ENCODE data around the gene HYAL3. TPM values are rescaled to one million over a fixed set of nuclear protein-coding genes. Genes with fewer than 3 reads are reported as not detected.
"Not testable (repeated sequence)": the region's sequence is repeated elsewhere in the genome, so short reads cannot be mapped to it uniquely, and the experiment has no call there.

The HYAL3 gene
- total RNA-seq, 1 experiment from 2014 or later = 12.0 TPM

DNA sequence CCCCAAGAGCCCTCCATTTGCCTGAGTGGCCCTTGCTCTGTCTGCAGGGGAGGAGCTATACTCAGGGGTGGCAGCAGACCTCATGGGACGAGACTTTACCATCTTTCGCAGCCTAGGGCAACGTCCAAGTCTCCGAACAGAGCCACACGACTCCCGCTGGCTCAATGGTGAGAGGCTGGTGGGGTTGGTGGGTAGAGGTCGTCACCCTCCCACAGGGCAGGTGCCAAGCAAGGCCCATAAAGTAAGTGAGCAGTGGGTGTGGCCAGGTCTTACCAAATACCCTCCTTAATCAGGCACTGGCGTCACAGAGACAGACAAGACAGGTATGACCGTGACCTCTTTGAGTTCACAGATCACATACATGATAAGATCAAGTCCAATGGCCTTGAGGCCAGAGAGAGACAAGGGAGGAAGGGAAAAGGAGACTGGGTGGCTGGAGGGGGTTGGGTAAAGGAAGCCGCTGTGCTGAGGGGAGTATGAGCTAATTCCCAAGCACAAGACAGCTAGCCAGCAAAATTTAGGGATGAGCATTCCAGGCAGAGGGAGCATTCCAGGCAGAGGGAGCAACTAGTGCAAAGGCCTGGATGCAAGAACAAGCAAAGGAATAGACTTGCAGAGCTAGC, 27.8 kb downstream of the HYAL3 start:
- DNase-seq (ENCODE audit: low read depth) = no peak

DNA sequence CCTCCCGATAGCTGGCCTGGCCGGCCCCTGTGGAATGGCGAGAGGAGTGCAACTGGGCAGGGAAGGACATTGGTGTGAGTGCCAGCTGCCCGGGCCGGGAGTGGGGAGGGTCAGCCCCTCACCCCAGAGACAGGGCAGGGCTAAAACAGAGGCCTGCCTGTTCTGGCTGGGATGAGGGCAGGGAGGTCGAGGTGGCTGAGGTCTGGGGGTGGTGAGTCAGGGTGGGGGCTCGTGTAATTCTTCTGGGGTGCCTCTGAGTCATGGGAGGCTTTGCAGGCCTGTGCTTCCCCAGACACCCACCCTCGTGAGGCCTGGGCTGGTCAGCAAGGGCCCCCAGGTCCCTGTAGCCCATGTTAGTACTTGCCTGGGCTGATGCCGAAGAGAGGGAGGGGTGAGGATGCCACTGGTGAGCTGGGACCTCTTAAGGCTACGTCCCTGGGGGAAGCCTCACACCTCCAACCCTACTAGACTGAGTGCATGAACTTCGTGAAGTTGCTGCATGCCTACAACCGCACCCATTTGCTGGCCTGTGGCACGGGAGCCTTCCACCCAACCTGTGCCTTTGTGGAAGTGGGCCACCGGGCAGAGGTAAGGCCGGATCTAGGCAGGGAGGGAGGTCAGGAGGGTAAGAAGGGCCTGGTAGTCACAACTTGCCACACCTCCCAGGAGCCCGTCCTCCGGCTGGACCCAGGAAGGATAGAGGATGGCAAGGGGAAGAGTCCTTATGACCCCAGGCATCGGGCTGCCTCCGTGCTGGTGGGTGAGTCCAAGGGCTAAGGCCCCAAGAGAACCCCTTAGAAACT, 28.6 kb downstream of the HYAL3 start:
- DNase-seq (ENCODE audit: low read depth) = peak; percentile 28

DNA sequence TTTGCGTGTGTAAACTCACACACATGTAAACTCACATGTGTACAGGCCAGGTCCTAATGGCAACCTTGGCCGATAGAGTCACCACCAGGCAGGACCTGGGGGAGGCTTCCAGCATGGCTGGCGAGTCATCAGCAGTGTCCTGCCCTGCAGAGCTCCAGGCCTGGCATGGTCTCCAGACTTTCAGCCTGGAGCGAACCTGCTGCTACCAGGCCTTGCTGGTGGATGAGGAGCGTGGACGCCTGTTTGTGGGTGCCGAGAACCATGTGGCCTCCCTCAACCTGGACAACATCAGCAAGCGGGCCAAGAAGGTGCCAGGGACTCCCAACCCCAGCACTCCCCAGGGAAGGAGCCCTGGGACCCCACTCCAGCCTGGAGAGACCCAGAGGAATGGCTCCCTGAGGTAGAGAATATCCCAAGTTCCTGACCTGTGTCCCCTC, 29.2 kb downstream of the HYAL3 start:
- DNase-seq (ENCODE audit: low read depth) = peak; percentile 68

DNA sequence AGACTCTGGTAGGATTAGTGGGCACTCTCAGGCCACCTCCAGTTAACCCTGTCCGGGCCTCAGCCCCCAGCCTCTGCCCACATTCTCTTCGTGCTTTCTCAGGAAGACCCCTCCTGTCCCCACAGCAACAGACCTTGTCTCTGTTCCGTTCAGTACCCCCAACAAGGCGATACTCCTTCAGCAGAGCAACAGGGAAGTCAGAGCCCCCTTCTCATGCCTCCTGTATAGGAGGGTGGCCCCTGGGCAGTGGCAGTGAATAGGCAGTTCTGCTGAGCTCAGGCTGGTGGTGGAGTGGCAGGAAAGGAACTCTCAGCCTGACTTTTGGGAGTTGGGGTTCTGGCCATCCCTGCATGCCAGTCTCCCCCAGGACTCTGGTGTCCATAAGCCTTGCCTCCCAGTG, 29.7 kb downstream of the HYAL3 start:
- no peak for DNase-seq (ENCODE audit: low read depth)

DNA sequence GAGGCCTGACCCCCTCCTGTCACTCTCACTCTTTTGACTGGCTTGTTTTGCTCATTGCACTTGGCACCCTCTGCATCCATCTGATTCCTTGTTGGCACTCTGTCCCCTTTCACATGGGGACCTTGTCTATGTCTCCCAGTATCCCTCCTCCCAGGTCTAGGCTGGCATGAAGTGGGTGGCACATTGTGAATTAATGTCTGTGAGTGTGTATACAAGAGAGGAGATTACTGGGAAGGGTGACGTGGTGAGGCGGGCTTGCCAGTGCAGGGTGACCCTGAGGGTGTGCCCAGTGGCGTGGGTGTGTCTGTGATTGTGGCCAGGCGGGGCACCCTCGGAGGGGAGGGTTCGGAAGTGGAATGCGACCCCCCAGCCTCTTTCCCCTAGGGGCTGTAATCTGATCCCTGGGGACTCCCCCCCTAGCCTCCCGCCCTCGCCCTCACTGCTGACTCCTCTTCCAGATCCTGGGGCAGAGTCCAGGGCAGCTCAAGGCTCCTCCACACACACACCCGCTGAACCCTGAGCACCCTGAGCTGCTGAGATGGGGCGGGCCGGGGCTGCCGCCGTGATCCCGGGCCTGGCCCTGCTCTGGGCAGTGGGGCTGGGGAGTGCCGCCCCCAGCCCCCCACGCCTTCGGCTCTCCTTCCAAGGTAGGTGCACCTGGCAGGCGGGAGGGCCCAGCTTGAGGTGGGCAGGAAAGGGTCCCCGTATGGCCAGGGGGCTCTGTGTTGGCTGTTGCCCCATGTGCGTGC, 30.3 kb downstream of the HYAL3 start, which contains the start of gene SEMA3B:
Gene SEMA3B, plus strand, starts transcription at position 445 of the 749 bp plus-strand sequence. Its CDS starts 94 bp downstream, at position 539.
- DNase-seq (ENCODE audit: low read depth) = peak; percentile 85

DNA sequence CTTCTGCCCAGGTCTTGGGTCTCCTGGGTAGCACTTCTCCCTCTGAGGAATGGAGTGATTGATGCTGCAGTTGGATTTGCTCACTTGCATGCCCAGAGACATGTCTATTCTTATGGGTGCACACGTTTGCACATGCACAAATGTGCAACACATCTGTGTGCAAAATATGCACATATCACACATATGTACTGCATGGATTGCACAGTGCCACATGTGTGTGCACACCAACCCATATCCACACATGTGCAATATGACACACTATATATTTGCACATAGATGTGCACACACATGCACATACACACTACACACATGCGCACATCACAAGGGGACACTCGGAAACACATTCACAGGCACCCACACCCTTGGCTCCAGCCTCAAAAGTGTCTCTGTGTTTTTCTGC, 30.9 kb downstream of the HYAL3 start:
- DNase-seq (ENCODE audit: low read depth) = no peak

DNA sequence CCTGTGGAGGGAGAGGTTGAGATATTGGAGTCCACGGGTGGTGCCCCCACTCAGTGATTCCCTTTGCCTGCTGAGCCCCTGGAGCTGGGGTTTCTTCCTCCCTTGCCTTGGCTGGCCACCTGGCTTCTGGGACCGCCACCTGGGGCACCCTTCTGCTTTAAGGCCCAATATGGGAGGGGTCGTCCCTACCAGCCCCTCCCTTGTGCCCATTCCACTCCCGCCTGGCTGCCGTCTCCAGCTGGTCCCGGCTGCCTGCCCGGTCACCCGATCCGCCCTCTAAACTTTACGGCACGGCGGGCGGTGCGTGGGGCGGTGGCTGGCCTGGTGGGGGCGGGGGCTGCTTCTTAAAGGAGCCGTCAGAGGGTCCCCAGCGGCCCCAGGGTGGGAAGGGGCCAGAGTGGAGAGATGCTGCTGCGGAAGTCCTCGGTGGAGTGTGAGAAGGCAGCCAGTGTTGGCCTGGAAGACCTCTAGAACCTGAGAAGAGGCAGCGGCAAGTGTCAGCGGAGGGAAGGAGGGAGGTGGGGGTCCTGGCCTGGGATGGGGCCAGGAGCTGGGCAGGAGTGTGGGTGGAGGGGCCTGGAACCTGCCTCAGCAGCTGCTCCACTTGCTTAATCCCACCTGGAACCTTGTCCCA, 31.8 kb downstream of the HYAL3 start:
- DNase-seq (ENCODE audit: low read depth) = no peak

DNA sequence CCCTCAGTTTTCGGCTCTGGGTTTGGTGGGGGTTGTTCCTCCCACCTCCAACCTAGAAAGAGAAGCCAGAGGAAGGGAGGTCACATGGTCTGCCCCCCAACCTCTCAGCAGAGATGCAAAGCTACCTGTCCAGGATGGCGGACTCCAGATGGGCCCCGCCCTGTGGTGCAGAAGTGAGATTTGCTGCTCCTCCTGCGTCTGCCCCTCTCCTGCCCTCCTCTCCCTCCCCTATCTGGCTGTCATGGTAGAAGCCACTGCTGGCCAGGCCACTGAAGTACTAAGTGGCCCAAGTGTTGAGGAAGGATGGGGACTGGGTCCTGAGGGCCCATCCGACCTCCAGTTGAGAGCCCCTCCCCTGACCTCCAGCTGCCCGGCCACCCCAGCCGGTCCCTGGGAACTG, 32.4 kb downstream of the HYAL3 start:
- no peak for DNase-seq (ENCODE audit: low read depth)

DNA sequence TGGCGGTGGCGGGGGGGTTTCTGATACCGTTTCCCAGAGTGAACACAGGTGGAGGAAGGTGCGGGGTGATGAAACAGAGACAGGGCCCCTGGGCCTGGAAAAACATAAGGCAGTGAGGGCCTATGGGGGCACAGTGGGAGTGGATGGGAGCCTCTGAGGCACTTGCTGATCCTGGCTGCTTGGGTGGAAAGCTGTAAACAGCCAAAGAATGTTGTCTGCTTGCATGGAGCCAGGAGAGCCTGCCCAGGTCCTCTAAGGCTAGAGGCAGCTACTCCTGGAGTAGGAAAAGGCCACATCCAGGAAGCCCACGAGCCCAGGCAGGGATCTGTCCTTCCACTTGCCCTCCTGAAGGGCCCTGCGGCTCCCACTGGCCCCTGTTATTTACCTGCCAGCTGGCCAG, 33.2 kb downstream of the HYAL3 start:
- no peak for DNase-seq (ENCODE audit: low read depth)

DNA sequence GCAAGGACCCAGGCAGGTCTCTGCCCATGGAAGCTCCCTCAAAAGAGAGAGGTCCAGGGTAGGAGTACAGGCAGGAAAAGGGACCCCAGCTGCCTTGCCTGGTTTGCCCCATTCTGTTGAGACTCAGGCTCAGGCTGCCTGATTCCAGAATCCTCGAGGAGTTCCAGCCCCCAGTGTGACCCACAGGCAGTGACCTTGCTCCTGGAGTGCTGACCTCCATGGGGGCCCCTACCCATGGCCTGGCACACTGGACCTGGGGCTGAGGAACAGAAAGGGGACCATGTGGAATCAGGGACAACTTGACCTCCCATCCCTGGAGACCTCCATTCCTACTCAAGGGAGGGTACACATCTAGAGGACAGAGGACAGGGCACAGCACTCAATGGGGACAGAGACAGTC, 33.6 kb downstream of the HYAL3 start:
- no peak for DNase-seq (ENCODE audit: low read depth)

DNA sequence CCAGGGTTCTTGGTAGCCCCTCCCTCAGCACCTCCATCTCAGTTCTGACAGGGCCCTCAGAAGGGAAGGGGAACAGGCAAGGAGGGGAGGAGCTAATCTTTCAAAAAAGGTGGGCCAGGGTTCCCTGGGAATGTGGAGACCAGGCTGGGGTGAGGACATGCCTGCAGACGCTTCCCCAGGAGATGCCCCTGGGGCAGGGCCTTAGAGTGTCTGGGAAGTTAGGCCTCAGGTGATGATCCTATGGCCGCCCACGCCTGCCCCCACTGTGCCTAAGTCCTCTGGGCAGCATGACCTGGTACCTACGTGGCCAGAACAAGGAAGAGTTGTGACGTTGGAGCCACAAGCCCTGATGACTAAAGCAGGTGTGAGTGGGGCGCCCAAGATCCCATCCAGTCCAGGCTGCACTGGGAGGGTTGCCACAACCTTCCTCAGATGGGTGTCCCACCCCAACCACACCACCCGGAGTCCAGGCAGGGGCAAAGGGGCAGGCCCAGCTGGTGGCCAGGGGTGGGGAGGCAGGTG, 34.2 kb downstream of the HYAL3 start:
- no peak for DNase-seq (ENCODE audit: low read depth)

DNA sequence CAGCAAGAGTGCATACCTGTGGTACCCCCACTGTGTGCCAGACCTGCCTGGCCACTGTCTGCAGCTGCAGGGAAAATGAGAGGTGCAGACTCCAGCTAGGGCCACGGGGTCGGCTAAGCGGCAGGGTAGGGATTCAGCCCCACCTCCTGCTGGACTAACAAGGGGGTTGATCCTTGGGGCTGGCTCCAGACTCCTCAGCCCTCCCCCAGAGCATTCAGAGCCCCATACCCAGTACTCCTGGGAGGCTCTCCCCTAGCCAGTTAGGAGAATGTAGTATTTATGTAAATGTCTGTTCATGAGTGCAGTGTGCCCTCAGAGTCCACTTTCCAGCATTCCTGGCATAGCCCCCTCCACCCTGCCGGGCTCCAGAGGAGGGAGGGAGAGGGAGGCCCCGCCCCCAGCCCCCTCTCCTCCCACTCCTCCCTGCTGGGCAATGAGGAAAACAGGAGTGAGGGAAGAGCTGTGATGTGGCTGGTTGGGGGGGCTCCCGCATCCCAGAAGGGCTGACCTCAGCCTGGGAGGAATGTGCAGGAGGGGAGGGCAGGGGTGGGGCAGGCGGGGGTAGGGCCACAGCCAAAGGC, 34.7 kb downstream of the HYAL3 start:
- DNase-seq (ENCODE audit: low read depth) = peak; percentile 72

DNA sequence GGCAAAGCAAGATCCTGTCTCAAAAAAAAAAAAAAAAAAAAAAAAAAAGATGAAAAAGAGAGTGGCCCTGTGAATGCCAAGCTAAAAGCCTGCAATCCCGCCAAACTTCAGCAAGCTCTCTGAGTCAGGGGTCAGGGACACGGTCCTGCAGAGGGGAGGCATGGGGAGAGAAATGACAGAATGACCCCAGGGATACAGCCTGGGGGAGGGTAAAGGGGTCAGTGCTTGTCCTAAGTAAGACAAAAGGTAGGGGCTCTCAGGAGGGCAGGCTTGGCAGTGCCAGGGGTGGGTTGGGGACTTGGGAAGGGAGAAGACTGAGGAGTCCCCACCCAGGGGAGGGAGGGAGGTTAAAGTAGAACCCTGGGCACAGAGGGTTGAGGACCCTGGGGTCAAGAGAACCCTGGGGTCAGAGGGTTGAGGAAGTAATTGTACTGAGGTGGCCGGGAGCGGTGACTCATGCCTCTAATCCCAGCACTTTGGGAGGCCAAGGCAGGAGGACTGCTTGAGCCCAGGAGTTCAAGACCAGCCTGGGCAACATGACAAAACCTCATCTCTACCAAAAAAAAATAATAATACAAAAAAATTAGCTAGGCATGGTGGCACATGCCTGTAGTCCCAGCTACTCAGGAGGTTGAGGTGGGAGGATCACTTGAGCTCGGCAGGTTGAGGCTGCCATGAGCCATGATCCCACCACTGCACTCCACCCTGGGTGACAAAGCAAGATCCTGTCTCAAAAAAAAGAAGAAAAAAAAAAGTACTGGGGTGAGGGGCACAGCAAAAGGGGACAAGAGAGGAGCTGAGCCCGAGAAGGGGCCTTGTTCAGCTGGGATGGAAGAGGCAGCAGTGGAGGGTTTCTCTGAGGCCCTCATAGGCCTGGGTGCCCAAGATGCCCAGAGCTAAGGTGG, 35.5 kb downstream of the HYAL3 start:
- DNase-seq (ENCODE audit: low read depth) = no peak

DNA sequence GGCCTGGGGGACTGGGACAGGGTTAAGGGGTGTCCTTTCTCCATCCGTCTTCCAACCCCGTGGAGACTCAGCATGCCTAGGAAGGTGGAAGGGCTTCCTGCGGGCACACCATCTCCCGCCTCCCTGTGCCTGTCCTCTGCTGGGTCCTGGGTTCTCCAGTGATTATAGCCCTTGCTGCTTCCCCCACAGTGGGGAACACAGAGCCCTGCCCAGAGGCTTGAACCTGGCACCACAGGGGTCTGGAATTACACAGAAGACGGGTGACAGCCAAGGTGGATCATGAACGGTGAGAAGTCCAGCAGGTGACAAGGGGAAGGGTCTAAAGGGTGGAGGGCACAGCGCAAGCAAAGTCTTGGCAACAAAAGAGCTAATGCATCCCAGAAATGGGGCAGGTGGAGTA, 36.4 kb downstream of the HYAL3 start:
- DNase-seq (ENCODE audit: low read depth) = no peak

DNA sequence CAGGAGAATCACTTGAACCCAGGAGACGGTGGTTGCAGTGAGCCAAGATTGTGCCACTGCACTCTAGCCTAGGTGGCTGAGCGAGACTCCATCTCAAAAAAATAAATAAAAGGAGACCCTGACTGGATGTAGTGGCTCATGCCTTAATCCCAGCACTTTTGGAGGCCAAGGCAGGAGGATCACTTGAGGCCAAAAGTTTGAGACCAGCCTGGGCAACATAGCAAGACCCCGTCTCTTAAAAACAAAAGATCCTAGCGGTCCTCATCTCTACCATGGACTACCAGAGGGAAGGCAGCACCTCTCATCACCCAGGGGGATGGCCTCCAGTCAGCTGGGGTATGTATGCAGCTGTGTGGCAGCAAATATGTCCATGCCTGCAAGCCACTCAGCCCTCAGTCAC, 37.0 kb downstream of the HYAL3 start:
- DNase-seq (ENCODE audit: low read depth) = not testable (repeated sequence)

DNA sequence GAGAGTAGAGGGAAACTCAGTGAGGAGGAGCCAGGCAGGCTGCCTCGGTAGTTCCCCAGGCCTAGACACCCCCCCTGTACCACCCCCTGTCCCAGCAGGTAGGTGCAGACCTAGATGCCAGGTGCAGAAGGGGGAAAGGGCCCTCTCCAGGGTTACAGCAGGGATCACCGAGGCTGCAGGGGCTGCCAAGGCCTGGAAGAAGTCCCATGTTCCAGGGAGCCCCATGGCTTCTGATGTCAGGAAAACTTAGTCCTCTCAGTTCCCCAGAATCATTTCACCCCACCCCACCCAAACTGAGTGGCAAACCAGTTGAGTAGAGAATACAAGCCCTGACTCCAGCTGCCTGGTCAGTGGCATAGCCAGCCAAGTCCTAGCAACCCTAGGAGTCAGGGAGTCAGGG, 37.7 kb downstream of the HYAL3 start:
- DNase-seq (ENCODE audit: low read depth) = no peak

DNA sequence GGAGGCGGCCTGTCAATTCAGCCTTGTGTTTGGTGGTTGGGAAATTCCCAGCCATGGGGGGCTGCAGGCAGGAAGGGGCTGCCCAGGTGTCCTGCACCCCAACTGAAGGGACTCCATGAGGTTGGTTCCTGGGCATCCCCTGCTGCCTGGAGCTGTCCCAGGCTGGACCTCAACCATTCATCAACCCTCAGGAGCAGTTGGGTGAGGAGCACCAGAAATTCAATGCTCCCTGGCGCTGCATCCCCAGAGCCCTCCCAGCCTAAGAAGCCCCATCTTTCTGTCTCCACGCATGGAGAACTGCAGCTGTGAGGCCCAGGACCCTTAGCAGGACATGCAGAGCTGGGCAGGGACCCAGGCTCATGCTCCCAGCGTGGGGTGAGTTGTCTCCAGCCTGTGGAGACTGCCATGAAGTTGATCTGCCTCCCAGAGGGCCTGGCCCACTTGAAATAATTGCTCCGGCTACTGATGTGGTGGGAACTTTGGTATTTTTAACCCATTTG, 38.2 kb downstream of the HYAL3 start:
- DNase-seq (ENCODE audit: low read depth) = no peak

DNA sequence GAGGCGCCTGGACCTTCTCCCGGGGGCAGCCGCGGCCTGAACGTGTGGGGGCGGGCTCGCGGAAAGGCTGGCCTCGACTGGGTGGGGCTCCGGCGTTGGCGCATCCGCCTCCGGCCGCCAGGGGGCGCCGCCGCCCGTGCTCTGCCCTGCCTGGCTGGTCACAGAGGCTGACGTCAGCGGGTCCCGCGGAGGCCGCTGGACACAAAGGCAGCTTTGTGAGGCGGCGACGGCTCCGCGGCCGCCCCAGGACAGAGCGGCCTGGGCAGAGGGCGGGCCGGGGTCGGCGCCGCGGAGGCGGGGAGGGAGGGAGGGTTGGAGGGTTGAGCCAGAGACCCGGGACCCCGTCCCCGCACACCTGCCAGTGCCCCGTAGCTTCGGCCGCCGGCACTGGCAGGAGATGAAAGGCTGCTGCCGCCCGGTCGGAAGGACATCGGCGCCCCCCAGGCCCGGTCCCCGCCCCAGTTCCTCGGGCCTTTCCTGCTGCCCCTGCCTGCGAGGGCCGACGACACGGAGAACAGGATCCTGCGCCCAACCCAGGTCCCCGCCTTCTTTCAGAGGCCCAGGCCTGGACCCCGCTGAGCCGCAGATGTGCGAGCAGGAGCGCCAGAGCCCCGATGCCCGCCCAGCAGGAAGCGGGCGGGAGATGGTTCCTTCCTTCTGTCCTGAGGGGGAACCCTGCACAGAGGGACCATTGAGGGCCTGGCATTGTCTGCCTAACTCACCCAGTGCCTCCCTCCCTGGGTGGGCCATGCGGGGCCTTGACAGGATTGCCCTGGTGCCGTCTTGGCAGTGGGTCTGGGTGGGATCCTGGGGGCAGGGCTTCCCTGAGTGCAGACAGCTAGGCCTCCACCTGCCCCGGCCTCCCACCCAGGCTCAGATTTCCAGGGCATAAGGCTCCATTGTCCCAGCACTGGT, 38.9 kb downstream of the HYAL3 start:
- peak; percentile 89 for DNase-seq (ENCODE audit: low read depth)

DNA sequence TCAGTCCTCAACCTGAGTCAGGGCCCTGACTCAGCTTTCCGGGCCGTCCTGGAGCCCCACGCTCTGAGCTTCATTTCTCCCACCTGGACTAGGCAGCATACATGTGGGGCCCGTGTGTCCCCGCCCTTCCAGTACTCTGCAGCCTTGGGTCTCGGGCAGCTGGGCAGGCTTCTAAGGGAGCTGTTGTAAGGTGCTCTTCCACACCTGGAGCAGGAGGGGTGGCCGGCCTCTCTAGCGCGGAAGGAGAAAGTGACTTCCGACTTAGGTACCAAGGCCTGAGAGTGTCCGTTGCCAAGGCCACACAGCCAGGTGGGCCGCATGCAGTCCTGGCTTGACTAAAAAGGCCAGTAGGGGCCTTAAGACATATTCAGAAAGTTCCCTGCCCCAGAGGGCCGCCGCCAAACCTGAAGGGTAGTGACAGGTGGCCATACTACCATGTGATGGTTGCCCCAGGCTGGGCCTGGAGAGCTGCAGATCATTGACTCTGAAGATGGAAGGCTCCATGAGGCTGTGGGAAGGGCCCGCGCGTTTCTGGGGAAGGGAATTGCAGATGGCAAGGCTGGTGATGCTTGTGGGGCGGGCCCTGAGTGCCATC, 39.7 kb downstream of the HYAL3 start:
- no peak for DNase-seq (ENCODE audit: low read depth)

Measured in RPMI7951 (cell line).